GOT3 (cell line): ENCODE measurements around the gene AHRR.
"Not testable (repeated sequence)": the region's sequence is repeated elsewhere in the genome, so short reads cannot be mapped to it uniquely, and the experiment has no call there.

ENCODE experiments used
- DNase-seq: peaks from one replicate; lab custom pipeline; 2025; ENCODE audit warnings: mixed read lengths; lab: John Stamatoyannopoulos, UW

The AHRR gene

DNA sequence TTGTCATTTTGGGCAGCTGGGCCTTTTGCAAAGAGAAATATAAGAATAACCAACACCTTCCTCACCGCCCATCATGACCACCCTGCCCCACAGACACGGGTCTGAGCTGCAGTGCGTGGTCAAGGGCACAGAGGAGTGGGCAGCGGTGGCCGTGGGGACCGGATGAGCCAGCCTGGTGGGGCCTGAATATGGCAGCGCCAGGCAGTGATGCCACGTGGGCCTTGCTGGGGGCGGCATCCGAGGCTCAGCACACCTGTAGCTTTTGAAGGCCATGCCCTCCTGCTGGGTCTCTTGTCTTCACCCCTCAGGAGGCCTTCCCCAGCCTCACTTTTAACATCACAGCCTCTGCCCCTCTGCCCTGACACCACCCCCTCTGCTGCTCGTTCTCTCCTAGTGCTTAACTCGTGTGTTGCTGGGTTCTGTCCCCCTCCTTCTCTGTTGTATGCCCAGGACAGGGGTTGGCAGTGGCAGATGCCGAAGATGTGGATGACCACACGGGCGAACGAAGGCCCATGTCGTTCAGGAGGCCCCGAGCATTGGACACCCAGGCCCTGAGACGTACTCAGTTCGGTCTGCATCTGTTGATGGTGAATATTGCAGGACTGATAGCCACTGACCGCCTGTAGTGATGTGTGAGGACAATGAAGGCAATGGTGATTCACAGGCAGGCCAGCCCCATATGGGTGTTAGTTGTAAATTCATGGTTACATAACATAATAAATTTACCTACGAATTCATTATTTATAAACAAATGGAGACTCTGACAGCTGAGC, 46.0 kb downstream of the AHRR start:
- no peak for DNase-seq

DNA sequence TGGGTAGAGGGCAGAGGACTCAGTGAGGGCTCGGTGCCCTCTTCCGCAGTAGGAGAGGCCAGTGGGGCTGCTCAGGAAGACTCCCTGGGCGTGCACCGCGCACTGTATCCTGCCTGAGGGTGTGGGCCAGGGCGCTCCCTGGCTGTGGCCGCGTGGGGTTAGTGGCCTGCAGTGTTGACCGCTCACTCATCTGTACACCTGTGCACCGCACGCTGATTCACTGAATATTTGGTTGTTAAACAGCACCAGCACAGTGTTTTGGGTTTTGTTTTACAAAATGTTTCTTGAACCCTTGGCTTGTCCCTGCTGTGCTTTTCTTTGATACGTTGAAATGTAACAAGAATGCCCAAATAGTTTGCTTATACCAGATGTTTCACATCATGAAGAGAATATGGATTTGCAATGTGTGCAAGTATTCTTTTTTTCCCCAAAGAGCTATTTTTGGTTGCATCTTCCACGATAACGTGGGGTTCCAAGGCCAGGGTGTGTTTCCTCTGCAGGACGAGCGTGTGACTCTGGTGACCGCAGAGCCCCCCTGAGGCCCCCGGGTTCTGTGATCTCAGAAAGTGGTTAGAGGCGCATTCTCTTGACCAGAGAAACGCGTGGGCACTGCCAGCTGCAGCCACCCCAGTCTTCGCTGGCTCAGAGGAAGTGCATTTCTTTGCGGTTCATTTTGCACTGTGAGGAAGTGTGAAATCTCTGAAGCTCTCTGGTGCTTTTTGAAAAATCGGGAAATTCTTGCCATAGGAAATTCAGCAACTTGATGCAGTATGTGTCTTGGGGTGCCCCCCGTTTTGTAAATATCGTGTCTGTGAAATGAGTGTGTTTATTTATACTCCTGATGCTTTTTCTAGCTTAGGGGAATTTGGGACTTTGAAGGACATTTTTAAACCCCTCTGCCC, 46.9 kb downstream of the AHRR start:
- DNase-seq: peak; percentile 69

DNA sequence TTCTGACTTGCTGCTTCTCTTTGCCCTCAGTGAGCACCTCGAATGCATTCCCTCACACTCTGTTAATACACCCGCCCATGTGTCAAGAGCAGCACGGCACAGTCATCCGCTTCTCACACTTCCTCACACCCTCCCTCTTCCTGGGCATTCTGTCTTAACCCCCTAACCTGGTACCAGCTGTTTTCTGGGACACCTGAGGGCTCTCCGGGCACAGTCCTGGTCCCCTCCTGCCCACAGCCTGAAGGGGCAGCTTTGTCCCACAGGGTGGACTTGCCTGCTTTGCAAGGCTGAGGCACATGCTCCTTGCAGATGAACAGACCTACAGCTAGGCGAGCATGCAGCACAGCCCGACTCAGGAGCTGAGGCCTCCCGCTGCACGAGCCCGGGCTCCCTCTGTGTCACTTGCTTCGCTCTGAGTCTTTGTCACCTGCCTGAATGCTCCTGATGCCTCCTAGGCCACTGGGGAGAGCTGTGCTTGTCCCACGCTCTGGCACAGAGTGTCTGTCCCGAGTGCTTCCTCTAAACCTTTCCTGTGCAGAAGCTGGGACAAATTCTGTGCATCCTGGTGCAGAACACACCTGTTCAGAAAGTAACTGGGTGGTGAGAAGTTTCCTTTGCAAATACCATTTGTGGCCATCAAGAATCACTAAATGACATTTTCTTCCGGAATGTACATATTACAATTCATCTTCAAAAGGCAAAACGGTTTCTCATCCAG, 47.8 kb downstream of the AHRR start:
- DNase-seq: no peak

DNA sequence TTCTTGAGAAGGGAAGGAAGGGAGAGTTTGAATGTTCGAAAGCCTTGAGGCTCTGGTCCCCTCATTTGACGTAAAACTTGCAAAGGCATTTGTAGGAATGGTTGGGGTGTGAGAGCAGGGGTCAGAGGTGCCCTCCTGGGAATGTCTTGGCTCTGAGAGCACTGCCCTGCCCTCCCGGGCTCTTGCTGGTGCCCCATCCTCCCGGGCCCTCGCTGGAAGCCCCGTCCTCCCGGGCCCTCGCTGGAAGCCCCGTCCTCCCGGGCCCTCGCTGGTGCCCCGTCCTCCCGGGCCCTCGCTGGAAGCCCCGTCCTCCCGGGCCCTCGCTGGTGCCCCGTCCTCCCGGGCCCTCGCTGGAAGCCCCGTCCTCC, 48.3 kb downstream of the AHRR start:
- not testable (repeated sequence) for DNase-seq

DNA sequence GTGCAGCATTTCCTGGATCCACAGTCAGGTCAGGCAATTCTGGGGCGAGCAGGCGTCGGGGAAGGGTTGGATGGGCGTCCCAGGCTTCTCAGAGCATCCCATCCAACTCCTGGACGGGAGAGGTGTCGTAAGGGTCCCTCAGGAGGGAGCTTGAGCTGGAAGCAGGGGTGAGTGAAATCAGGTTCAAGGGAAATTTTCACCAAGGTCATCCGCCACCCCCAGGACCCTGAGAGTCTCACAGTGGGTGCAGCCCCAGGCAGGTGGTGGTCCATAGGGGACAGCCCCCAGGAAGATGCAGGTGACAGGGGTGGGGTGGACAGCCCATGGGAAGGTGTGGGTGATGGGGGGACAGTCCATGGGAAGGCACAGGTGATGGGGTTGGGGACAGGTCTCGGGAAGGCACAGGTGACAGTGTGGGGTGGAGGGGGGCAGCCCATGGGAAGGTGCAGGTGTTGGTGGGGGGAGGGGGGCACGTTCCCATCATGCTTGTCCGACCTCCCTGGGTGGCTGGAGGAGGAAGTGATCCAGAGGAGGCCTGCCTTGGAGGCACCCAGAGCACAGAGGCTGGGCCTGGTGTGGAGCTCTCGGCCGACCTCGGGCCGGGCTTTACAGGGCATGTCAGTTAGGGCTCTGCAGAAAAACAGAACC, 48.9 kb downstream of the AHRR start:
- no peak for DNase-seq

DNA sequence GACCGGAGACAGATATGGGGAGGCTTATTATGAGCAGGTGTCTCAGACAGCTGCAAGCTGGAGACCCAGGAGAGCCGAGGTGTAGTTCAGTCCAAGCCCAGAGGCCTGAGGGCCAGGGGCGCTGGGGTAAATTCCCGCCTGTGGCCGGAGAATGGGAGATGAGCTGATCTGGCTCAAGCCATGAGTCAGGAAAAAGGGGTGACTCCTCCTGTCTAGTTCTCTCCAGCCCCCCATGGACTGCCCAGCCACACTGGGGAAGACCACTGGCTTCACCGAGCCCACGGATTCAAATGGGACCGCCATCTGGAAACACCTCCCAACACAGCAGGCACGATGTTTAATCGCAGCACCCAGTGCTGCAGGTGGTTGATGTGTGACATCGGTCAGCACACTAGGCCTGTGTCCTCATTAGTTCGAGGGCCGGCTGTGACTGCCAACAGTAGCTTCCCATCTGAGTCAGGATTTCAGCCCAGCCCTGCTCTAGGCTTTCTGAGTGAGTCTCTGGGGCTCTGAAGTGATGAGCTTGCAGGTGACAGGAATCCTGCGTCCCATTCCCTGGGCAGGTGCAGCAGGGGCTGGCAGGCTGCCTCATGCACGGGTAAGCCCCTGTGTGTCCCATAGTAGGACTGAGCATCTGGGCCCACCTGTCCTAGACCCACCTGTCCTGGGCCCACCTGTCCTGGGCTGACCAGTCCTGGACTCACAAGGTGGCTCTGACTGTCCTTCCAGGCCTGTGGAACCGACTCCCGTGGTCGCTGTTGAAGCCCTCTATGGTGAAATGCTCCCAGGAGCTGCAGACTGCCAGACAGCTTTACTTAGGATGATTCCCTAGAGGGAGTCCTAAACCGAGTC, 49.7 kb downstream of the AHRR start:
- no peak for DNase-seq

DNA sequence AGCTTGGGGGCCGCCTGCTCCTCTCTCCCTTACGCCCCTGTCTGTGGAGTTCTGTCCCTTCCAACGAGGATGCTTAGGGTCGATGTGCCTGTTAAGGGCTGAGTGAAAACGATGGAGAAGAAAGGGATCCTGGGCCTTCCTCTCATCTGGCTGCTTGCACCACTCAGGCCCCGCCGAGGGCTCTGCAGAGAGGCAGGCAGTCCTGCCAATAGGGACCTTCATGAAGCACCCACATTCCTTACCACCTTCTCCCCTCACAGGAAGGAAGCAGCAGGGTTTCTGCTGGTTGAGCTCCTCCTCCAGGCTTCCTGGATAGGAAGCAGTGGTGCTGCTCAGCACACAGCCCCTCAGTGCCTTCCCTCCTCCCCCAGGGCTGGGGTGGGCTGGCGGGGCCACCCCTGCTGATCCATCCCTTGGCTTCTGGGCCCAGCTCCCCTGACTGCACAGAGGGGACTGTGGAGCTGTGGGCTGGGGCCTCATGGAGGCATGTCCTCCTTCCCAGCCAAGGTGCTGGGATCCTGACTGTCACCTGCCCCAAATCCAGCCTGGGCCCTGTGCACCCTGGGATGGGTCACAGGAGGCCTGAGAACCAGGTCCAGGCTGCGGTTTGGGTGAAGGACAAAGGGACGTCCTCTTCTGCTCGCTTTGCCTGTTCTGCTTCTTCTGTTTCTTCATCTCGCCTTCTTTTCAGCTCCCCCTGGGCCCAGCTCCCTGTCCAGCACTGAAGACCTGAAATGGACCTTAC, 50.5 kb downstream of the AHRR start:
- no peak for DNase-seq

DNA sequence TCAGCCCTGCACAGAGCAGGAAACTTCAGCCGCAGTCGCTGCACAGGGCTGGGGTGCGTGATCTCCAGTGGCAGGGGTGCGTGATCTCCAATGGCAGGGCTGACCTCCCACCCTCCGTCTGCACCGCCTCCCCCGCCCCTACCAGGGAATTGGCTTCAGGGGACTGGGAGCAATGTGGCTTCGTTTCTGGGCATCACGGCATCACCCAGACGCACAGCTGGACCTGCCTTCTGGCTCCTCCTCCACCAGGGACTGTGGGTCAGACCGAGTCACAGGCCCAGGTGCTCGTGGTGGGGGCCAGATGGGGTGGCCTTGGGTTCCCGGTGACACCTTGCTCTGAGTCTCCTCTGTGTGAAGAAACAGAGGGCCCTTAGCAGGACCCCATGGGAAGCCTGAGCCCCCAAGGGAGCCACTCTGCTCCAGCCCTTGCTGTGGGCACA, 51.1 kb downstream of the AHRR start:
- no peak for DNase-seq

DNA sequence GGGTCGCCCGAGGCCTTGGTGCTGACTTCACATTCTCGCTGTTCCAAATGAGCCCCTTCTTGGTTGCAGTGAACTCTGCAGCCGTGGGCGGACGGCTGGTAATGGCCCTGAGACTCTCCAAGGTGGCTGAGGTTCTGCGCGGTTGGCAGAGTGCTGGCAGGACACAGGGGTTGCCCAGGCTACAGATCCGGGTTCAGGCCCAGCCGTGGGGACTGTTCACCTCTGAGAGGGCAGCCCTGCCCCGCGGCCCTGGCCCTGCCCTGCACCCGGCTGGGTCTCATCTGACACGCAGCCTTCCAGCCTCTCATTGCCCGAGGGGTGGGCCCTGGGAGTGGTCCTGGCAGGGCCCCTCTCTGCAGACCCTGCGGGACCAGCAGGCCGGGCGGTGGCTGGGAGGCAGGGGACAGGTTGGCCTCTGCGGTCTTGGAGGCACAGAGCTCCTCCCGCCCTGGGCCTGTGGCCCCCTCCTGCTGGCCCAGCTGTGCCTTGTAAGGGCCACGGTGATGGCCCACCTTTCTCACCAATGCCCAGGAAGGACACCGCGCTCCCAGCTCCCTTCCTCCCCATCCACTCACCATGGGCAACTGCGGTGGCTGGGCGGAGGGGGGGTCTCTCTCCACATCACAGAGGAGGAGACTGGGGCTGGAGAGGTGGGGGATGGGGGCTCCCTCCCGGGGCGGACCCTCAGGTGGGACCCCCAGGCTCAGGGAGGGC, 51.6 kb downstream of the AHRR start:
- no peak for DNase-seq

DNA sequence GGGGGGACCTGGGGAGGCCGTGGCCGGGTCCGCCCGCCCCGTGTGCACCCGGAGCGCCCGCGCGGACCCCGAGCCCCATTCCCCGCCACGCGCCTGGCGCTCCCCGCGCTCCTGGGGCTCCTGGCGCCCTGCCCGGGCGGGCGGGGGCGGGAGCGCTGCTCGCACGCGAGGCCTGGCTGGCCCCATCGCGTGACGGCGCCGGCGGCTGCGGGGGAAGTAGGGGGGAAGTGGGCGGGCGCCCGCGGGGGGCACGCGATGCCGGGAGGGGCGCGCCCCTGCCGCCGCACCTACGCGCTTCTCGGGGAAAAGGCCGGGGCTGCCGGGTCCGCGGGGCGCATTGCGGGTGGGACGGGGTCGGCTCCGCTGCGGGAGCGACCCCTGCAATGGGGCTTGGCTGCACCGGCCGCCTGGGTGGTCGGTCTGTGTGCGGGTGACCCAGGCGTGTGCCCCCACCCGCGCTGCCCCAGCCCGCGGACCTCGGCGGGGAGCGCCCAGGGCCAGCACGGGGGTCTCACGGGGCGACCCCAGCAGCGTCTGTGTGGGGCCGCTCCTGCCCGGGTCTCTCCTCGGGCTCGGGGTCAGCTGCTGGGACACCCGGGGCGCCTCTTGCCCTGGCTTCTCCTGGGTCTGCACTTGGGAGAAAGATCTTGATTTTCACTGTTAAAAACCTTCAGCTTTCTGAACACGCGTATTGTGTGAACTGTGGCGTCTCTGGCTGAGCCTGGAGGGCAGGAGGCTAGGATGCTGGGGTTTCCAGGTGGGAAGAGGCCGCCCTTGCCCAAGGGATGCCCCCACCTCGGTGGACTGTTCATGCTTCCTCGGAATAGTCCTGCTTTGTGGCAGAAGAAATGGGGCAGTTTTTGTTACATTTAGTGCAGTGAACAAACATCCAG, 52.4 kb downstream of the AHRR start:
- no peak for DNase-seq

DNA sequence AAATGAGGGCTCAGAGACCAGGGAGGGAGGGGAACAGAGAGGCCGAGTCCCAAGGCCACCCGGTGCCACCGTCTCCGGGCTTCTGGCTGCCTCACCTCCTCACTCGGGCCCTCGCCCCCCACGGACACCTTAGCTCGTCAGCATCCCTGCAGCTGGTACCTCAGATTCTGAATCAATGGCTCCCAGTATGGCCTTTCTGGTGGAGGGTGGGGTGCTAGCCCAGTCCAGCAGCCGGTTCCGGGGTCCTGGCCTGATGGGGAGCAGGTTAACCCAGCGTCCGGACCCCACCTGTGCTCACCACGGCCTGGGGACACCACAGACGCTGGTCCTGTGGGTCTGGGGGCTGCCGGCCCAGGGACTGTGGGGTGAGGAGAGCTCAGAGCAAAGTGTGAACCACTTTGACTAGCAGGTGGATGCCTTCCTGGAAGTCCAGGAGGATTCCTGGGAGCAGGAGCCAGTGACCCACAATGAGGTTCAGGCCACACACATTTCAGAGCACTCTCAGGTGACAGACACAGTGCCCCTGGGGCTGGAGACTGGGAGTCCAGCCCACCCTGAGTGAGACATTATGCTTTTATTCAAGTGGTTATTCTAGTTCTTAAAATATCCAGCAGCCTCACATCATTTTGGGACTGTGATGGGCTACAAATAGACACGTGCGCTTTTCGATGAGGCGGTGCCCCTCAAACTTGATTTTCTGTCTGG, 53.3 kb downstream of the AHRR start:
- no peak for DNase-seq

DNA sequence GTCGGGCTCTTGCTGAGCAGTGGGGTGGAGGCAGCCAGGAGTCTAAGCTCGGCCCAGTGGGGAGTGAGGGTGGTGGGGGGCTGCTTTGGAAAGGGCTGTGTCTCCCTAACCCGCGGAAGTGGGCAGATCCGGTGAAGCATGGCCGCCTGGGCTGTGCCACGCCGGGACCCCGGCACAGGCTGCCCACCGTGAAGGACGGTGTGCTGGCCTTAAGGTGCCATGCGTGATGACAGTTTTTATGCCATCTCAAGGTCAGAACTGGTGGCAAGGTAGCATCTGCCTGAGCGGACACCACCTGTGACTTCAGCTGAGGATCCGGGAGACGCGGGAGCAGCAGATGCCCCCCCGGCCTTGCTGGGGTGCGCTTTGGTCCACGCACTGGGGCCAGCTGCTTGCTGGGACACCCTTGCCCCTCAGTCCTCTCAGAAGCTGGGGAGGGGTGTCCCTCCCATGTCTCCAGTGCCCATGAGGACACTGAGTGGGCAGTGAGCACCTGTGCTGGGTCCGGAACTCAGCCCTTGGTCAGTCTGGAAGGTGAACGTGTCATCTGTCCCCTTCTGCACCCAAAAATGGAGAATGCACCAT, 53.9 kb downstream of the AHRR start:
- DNase-seq: no peak

DNA sequence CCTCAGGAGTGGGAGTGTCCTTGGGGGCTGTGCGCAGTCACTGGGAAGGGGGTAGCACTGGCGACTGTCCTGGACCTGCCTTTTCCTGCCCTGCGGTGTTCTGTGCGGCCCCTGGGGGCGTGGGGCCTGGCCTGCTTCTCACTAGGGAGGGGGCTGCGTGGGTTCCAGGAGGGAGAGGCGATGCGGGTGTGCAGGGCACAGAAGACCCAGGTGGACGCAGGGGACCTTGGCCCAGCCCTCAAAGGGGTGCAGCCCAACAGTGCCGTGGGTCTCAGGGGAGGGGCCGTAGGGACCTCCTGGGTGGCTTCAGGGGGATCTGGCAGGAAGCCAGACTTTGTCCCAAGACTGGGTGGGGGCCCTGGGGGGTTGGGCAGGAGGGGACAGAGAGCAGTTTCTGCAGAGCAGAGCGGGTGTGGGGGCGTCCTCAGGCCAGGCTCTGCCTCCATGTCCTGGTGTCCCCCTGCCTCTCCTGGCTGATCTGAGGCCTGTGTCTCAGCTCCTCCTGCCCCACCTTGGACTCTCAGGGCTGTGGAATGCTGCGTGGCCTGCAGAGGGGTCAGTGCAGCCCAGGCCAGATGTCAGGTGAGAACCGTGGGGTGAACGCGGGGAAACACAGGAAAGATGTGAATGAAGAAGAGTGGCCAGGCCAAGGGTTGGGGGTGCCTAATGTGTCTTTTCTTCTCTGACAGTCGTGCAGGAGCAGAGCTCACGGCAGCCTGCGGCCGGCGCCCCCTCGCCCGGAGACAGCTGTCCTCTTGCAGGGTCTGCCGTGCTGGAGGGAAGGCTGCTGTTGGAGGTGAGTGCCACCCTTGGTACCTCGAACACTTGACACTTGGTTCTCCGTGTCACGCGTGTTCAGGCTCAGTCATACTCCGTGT, 54.6 kb downstream of the AHRR start:
- no peak for DNase-seq

DNA sequence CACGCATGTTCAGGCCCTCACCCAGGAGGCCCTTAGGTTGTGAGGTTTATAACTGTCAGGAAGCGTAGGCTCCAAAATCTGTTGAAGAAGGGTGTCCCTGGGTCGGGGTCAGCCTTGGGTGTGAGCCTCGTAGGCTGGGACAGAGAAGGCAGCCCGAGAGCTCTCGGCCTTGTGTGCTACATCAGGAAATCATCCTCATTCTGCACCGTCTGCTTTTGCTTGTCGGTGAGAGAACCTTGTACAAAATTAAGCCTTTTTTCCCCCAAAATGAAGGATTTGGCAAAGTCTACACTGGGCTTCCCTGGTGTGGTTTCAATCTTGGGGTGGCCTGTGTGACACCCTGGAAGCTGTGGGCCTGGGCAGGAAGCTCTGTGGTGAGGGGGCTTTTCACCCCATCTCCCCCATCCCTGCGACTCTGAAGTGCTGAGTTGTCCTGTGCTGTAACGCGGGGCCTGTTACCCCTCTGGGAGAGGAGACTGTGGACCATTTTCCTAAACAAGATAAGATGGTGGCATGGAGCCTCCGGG, 55.3 kb downstream of the AHRR start:
- no peak for DNase-seq

DNA sequence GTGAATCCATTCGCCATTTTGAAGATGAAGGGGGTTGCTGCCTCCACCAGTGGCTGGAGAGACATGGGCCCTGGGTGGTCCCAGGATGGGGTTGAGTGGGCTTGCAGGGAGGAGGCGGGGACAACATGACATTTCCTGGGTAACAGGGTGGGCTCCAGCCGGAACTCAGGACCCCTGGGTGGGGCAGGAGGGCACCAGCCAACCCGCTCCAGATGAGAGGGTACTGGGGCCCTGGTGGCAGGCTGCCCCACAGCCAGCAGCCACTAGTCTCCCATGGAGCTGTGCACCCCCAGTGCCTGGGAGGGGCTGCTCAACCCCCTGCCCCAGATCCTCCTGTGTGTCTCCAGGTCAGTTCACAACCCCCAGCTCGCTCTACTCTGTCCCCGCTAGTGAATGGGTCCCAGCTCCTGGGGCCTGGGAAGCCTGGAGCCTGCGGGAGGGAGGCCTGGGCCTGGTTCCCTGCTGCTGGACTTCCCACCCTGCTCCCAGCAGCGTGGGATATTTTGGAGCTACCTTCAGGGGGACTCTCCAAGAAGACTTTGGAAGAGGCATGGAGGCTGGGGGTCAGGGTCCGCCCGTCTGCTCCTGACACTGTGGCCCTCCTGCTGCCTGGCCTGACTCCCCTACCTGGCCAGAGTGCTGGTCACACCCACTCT, 55.9 kb downstream of the AHRR start:
- no peak for DNase-seq
